Hematopoietic multipotent progenitor cell treated with erythropoietin and hydrocortisone succinate and interleukin-3 and kit ligand, for 6 days (in vitro differentiated cells): ENCODE measurements around the gene MYO5B.

ENCODE experiments used
- DNase-seq: peaks from one replicate; pipeline ENCODE4 v3.0.0-alpha.2; 2015

Gene MYO5B

DNA sequence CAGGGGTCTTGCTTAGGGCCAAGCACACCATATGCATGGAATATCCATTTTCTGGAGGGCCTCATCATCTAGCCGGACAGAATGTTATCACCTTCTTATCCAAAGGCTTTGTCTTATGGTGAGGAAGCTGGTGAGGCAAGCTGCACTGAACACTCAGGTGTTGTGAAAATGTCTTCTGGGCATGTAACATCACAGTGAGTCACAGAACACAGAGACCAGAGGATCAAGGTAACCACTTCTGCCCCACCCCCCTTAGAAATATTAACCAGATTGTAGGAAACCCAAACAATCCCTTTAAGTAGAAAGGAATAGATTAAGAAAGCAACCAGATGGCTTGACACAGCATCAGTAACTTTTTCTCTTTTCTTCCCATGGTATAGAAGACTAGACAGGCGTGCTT, 51.1 kb downstream of the MYO5B start:
- DNase-seq = no peak

DNA sequence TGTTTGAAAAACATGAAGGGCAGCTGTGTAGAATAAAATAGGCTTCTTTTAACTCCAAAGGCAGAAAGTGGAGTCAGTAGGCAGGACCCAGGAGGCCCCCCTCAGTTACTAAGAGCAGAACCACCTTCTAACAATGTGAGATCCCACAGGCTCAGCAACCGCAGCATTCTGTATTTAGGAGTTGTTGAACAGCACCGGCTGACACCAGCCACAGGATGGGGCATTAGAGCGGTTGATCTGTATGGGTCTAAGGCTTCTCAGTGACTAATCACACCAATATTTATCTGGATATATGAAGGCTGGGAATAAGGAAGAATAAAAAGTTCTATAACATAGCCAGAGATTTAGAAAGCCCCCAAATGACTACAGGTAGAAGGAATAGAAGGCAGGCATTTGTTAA, 51.7 kb downstream of the MYO5B start:
- DNase-seq = no peak

DNA sequence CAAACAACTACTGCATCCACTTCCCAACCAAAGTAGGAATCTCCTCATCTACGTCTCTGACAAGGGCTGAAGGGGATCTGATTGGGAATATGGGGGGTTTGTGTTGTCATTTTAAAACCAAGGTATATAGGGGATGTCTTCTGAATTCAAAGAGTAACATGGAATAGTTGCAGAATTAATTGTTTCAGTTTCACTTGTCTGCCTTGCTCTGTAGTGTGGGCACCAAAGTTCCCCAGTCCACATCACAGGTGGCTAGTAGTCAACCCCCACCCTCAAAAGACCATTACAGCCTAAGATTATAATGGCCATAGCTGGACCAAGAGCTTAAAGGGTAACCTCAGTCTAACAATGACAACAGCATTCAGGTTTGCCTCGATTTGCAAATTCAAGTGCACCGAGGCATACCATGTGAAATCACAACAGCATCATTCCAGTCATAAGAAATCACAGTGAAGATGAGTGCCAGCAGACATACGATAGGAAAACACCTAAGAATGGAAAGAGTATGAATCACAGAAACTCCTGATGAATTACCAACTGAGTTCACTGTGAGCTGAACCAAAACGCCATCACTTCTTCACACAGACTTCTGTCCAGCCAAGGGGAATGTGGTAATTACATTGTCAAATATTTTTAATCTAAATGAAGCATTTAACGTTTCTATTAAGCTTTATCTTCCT, 52.4 kb downstream of the MYO5B start:
- DNase-seq = no peak

DNA sequence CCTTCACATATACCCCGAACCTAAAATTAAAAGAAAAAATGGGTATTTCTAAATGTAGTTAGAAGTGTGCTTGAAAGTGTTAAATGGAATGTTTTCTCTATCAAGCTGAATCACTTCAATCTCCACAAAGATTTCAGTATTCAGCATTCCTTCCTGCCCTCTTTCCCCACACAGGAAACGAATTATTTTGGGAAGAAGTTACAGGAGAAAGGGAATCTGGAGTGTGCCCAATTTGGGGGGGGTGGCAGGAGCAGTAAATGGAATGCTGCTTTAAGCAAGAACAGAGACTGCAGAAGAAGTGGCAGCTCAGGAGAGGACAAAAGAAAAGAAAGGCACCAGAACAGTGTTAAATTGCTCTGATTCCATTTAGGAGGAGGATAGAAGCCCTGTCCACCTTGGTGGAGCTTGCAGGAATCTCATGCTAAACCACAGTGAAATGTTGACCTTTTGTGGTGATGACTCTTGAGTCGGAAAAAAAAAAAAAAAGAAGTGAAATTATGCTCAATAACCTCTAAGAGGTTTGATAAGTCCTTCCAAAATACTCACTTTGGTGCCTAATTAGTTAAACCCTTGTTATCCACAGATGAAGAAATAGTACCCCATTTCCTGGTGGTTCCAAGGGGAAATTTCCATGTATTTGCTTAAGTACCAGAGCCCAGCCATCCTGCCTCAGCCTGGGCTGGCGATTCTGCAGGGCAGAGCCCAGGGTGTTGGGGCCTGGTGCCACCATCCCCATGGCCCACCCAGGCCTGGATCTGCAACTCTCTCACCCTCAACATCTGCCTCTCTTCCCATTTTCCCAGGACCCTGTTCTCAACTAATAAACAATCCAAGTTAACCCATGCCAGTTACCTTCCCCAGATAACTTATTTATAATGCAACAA, 56.5 kb downstream of the MYO5B start:
- DNase-seq = no peak

GRCh38 chr18:50135903-50136302, 59.0 kb downstream of the MYO5B start:
- DNase-seq = no peak

DNA sequence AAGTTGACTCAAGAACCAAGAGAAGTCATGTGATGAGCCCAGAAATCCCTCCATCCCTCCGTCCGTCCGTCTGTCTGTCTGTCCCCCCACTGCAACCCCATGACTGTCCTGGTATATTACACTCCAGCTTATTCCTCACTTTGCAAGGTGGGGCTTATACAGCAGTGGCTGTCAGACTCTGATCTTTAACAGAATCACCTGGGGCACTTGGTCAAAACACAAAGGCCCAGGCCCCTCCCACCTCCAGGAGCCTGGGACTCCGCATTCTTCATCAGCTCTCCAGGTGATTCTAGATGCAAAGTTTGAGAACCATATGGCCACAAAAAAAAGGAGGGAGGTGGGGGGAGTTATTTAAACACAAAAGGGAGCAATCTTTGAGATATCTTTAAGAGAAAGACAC, 61.4 kb downstream of the MYO5B start:
- no peak for DNase-seq

DNA sequence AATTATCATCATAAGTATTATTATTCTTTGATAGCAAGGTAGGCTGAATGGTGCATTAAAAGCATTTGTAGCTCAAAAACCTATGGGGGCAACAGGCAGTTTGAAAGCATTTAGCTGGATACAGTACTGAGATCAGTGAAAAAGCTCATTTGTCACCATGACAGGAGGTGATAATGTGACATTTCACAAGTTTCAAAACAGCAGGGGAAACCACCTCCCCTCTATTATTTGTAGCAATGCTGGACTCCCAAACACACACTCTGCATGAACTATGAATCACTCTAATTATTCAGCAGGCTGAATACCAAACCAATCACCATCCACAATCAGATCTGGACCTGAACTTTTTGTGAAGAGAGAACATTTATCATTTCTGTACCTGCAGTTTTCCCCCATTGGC, 63.4 kb downstream of the MYO5B start:
- no peak for DNase-seq

DNA sequence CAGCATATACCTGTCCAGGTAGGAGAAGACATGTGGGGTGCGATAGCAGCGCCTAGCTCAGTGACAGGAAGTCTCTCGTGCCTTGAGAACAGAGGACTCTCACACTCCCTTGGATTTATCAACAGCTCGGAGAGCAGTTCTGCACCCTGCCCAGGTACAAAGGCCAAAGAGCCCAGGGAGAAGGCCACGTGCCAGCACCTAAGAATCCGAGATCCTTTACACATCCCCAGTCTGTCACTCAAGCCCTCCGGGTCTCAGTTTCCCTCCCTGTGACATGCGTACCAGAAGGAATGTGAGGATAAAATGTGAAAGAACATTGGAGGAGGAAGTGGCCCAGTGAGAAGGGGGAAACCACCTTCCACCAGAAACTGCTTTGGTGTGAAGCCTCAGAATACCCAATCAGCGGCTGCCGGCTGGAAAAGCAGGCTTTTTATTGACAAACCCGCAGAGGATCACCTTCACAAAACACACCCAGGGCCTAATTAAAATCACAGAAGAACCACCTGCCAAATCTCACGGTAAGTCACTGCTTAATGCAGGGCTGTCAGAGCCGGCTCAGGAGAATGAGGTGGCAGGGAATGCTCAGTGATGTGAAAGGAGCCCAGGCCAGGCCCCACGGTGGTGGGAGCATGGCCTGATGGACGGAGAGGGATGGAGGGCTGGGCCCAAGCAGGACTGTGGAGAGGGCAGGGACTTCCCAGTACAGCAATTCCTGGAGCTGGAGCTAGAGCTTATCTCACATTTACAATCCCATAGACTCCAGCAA, 66.3 kb downstream of the MYO5B start:
- no peak for DNase-seq

DNA sequence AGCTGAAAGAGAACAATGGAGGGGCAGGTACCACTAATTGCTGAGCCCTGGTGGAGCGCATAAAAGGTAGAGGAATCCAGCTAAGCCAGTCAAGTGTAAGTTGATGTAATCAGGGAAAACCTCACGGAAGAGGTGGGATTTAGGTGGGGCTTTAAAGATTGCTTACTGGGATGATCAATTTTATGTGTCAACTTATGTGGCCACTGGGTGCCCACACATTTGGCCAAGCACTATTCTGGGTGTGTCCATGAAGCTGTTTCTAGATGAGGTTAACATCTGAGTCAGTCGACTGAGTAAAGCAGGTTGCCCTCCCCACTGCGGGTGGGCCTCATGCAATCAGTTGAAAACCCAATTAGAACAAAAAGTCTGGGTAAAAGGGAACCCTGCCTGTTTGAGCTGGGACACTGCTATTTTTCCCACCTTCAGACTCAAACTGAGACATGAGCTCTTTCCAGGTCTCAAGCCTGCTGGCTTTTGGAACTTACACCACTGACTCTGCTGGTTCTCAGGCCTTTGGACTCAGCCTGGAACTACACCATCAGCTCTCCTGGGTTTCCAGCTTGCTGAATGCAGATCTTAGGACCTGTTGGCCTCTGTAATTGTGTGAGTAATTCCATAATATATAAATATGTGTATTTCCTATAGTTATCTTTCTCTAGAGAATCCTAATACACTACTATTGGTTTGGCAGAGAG, 67.3 kb downstream of the MYO5B start:
- no peak for DNase-seq

DNA sequence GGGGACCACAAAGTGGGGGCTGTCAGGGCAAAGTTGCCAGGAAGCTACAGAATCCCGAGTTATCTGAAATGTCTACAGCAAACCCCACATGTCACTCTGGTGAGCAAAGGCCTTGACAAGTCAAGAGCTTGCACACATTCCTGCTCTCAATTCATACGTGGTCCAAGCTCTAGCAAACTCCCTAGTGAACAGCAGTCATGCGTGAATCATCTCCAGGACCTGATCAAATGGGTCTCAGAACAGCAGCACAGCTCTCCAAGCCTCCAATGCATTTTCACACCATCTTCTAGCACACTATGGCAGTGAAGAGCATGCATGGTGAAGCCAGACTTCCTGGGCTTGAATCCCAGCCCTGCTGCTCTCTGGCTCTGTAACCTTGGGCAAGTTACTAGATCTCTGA, 68.5 kb downstream of the MYO5B start:
- no peak for DNase-seq

GRCh38 chr18:50125456-50125855, 69.5 kb downstream of the MYO5B start:
- no peak for DNase-seq

DNA sequence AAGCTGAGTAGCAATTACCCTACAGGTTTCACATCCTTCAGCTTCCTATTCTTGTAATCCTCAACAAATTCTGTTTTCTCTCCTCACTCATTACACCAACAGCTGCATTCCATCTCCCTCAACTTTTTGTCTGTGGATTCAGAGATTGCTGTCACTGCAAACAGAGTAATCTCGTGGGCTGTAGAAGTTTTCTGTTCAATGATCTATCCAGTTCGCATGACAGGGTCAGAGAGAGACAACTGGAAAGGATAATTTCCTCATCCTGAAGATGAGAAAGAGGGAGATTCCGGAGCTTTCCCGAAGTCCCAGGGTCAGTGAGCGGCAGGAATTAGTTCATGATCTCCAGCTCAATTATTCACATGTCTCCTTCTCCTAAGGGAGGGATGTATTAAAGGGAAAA, 75.7 kb downstream of the MYO5B start:
- DNase-seq = no peak

- DNase-seq = no peak
Observed at GRCh38 chr18:50117863-50118262, 77.1 kb downstream of the MYO5B start.

GRCh38 chr18:50115095-50115494, 79.9 kb downstream of the MYO5B start:
- no peak for DNase-seq

DNA sequence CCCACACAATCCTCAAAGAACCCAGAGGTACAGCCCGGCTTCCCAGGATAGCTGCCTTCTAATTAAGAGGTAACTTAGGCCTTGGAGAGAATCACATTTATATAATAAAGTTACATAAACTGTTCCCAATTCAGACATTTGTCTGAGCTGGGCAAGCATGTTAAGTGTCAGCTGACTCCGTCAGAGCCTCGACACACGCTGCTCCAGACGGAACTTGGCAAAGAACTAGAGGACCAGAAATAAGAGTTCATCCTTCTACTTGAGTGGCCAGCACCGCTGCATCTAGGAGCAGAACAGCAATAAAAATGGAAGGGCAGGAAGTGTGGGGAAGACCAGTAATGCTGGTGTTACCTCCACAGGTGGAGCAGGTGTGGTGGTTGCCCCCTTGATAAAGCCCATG, 80.5 kb downstream of the MYO5B start:
- DNase-seq = no peak

- no peak for DNase-seq
Observed at GRCh38 chr18:50113726-50114125, 81.2 kb downstream of the MYO5B start.

DNA sequence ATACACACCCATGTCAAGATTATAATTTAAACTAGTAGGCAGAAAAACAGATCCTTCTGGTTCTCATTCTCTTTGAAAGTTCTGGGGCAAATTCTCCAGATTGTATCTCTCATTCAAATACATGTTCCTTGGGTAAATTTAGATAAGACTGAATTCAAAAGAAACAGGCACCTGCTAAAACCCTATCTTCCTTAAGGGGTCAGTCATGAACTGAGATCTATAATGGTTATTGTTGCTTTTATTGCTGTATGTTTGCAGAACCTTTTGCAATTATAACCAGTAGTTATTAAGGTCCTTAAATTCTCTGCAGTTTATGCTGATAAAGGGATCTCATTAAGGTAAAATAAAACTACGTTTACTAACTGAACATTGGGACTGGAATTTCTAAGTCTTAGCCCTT, 83.5 kb downstream of the MYO5B start:
- no peak for DNase-seq

GRCh38 chr18:50107468-50107977, 87.4 kb downstream of the MYO5B start:
- DNase-seq = no peak

DNA sequence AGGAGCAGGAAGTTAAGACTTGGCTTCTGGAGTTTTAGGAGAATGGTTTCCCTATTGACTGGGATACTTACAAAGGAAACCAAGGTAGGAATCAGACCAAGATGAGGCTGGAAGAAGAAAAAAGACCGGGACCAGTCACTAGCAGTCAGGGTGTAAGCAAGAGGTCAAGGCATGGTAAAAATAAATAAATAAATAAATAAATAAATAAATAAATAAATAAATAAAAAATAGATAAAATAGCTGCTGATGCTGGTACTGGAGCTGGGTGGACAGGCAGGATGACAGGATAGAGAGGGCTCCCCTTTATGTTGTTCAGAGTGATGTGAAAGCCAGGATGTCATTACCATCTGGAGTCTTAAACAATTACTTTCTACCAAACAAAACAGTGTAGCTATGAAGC, 89.9 kb downstream of the MYO5B start:
- no peak for DNase-seq

GRCh38 chr18:50104421-50104820, 90.5 kb downstream of the MYO5B start:
- no peak for DNase-seq

GRCh38 chr18:50099725-50100407, 95.1 kb downstream of the MYO5B start:
- DNase-seq = no peak

GRCh38 chr18:50097702-50098101, 97.2 kb downstream of the MYO5B start:
- no peak for DNase-seq
